B cell (primary cell): ENCODE data around the gene CPSF4L.

Experiments
- EZH2 ChIP-seq: IDR thresholded peaks from 2 replicates; pipeline ENCODE4 v1.6.1; 2012; ENCODE audit warnings: borderline replicate concordance, low read depth, mild to moderate bottlenecking, moderate library complexity, low read length; ENCODE audit not compliant: insufficient read depth, poor library complexity, severe bottlenecking
- TF ChIP-seq, protein P1 (sequence below): fragments of 200-600 bp; IDR thresholded peaks from one replicate; pipeline ENCODE4 v1.8.0; 2022; ENCODE audit warnings: antibody characterized with exemption, mild to moderate bottlenecking

DNA sequence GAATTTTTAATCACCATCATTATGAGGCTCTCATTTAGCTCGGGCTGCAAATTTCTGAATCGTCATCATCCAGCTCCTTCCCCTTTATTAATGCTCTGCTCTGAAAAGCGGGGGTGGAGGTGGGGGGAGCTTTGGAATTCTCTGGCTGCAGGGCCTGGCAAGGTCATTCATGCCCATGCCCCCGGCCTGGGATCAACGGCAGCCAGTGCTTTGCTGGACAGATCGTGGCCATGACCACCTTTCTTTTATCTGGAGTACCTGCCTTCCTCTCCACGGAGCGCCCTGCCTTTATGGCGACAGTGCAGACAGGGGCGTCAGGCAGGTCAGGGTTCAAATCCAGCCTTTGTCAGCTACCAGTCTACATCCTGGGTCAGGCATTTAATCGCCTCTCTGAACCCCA, 5.1 kb upstream of the CPSF4L start:
- TF ChIP-seq, protein P1, sequence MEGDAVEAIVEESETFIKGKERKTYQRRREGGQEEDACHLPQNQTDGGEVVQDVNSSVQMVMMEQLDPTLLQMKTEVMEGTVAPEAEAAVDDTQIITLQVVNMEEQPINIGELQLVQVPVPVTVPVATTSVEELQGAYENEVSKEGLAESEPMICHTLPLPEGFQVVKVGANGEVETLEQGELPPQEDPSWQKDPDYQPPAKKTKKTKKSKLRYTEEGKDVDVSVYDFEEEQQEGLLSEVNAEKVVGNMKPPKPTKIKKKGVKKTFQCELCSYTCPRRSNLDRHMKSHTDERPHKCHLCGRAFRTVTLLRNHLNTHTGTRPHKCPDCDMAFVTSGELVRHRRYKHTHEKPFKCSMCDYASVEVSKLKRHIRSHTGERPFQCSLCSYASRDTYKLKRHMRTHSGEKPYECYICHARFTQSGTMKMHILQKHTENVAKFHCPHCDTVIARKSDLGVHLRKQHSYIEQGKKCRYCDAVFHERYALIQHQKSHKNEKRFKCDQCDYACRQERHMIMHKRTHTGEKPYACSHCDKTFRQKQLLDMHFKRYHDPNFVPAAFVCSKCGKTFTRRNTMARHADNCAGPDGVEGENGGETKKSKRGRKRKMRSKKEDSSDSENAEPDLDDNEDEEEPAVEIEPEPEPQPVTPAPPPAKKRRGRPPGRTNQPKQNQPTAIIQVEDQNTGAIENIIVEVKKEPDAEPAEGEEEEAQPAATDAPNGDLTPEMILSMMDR: no peak
- TF ChIP-seq EZH2: no peak
